ENCODE data around the gene AIRE. TPM values are rescaled to one million over a fixed set of nuclear protein-coding genes. Genes with fewer than 3 reads are reported as not detected.

Gene AIRE
- total RNA-seq, 1 donor from 2014 or later, result not detected

GRCh38 chr21:44328242-44328895, 42.7 kb downstream of the AIRE start:
- intact Hi-C loops (cut with micrococcal nuclease), result no loop called here
- CTCF ChIA-PET, result no interaction called here
- H3K27ac Mint-ChIP-seq, result peak overlapping the region; percentile 46

GRCh38 chr21:44329086-44329889, 43.6 kb downstream of the AIRE start:
- H3K9me3 Mint-ChIP-seq, result no peaks in the 10 kb centered on the region
- no peaks in the 10 kb centered on the region for H3K27me3 Mint-ChIP-seq
- H3K4me3 Mint-ChIP-seq, result no peak overlapping the region
- POLR2A ChIA-PET, result interaction anchor here (0.6 to 2.4 kb wide), 2 partner anchors 9 to 15 kb away, joined by 7 to 9 read pairs; partner anchors contain the start of gene CFAP410
- peaks cover 27% of the 10 kb centered on the region for H3K36me3 Mint-ChIP-seq (ENCODE audit: low read depth)
- intact Hi-C loops (cut with micrococcal nuclease), result no loop called here
- no peak for TF ChIP-seq CTCF (IDR thresholded peaks at IDR 0.05)
- peak overlapping the region; percentile 12 for H3K27ac Mint-ChIP-seq
- no peak for DNase-seq
- CTCF ChIA-PET, result no interaction called here
- no peak for ATAC-seq (ENCODE audit: low read depth)
- H3K4me1 Mint-ChIP-seq, result no peaks in the 10 kb centered on the region

More at GRCh38 chr21:44328242-44328895, 42.7 kb downstream of the AIRE start:
- no peak overlapping the region for H3K4me3 Mint-ChIP-seq
- H3K27me3 Mint-ChIP-seq, result no peaks in the 10 kb centered on the region
- H3K9me3 Mint-ChIP-seq, result no peaks in the 10 kb centered on the region
- no peak for TF ChIP-seq CTCF (IDR thresholded peaks at IDR 0.05)
- H3K36me3 Mint-ChIP-seq (ENCODE audit: low read depth), result peaks cover 33% of the 10 kb centered on the region
- ATAC-seq (ENCODE audit: low read depth), result no peak
- H3K4me1 Mint-ChIP-seq, result no peaks in the 10 kb centered on the region
- POLR2A ChIA-PET, result interaction anchor here (2.4 kb wide), 1 partner anchor 10 kb away, joined by 9 read pairs; the partner anchor contains the start of gene CFAP410
- DNase-seq, result no peak

GRCh38 chr21:44329971-44330681, 44.5 kb downstream of the AIRE start:
- ChIA-PET POLR2A (interaction anchor here (2.4 kb wide), 1 partner anchor 8 kb away, joined by 9 read pairs; the partner anchor contains the start of gene CFAP410), CTCF (no interaction called here)
- Mint-ChIP-seq H3K9me3 (no peaks in the 10 kb centered on the region), H3K36me3 (ENCODE audit: low read depth) (peaks cover 29% of the 10 kb centered on the region), H3K4me1 (no peaks in the 10 kb centered on the region), H3K27me3 (no peaks in the 10 kb centered on the region), H3K27ac (no peak overlapping the region), H3K4me3 (no peak overlapping the region)
- no peak for DNase-seq
- no peak for TF ChIP-seq CTCF (IDR thresholded peaks at IDR 0.05)
- ATAC-seq (ENCODE audit: low read depth), result no peak
- intact Hi-C loops (cut with micrococcal nuclease), result loop anchor here (10.0 kb wide), 1 partner anchor 595 kb away; the partner anchor contains the start of gene ITGB2

- DNase-seq, result no peak
- Mint-ChIP-seq H3K36me3 (ENCODE audit: low read depth) (peaks cover 28% of the 10 kb centered on the region), H3K4me1 (no peaks in the 10 kb centered on the region), H3K27ac (no peak overlapping the region), H3K9me3 (no peaks in the 10 kb centered on the region), H3K4me3 (no peak overlapping the region), H3K27me3 (no peaks in the 10 kb centered on the region)
- no peak for TF ChIP-seq CTCF (IDR thresholded peaks at IDR 0.05)
- intact Hi-C loops (cut with micrococcal nuclease), result loop anchor here (10.0 kb wide), 1 partner anchor 594 kb away; the partner anchor contains the start of gene ITGB2
- CTCF ChIA-PET, result no interaction called here
- POLR2A ChIA-PET, result no interaction called here
- no peak for ATAC-seq (ENCODE audit: low read depth)
Measured at GRCh38 chr21:44330698-44331097, 45.0 kb downstream of the AIRE start.
